ENCODE data around the gene CELF1.
A peak's percentile ranks its signal among the peaks of the same experiment; 100 is the strongest.

CELF1 gene

DNA sequence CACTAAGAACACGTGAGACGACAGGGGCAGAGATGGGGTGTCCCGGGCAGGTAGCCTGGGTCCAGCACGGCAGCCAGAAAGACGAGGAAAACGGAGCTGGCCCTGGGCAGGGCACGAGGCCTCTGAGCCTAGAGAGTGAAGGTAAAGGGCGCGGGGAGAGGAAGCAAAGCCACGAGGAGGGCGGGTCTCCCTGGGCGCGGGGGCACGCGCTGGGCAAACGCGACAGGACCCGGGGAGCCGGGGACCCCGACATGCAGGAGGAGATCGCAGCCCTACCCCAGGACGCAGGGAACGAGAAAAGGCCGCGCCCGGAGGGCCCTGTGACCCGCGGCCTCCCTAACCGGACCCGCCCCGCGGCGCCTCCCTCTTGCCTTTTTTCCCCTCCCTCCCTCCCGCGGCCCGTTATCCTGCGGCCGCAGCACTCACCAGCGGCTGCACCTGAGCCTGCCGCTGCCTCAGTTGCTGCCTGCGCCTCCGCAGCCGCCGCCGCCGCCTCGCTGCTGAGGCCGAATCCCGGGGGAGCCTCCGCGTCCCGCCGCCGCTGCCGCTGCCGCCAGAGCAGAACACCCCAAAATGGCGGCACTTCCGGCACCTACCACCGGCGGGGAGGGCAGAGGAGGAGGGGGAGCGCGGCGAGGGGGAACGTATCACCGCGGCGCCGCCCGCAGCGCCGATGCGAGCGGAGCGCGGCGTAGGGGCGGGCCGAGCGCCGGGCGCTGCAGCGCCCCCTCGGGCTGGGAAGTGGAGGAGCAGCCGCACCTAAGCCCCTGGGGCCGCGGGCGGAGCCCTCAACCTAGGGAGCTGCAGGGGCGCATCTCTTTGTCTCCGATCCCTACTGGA is at the start of gene CELF1:
TSS of gene CELF1 (minus strand) at position 567 of the 840 bp plus-strand sequence. CDS start 53,609 bp downstream, outside the sequence.
- peak; percentile 48 for DNase-seq (ENCODE audit: low read depth)
- H3K4me3 ChIP-seq (ENCODE audit: low read depth, low read length): peak within 1 kb of the TSS; percentile 99

- no peak for DNase-seq (ENCODE audit: low read depth)
- H3K4me3 ChIP-seq (ENCODE audit: low read depth, low read length): no peak overlapping the region
These were observed 47.0 kb upstream of the CELF1 start for GRCh38 chr11:47599902-47600301.

- no peak for DNase-seq (ENCODE audit: low read depth)
- no peak overlapping the region for H3K4me3 ChIP-seq (ENCODE audit: low read depth, low read length)
These were observed 43.0 kb upstream of the CELF1 start for GRCh38 chr11:47595967-47596366.

GRCh38 chr11:47595029-47595428 is 42.1 kb upstream of the CELF1 start:
- DNase-seq (ENCODE audit: low read depth): no peak
- no peak overlapping the region for H3K4me3 ChIP-seq (ENCODE audit: low read depth, low read length)

DNA sequence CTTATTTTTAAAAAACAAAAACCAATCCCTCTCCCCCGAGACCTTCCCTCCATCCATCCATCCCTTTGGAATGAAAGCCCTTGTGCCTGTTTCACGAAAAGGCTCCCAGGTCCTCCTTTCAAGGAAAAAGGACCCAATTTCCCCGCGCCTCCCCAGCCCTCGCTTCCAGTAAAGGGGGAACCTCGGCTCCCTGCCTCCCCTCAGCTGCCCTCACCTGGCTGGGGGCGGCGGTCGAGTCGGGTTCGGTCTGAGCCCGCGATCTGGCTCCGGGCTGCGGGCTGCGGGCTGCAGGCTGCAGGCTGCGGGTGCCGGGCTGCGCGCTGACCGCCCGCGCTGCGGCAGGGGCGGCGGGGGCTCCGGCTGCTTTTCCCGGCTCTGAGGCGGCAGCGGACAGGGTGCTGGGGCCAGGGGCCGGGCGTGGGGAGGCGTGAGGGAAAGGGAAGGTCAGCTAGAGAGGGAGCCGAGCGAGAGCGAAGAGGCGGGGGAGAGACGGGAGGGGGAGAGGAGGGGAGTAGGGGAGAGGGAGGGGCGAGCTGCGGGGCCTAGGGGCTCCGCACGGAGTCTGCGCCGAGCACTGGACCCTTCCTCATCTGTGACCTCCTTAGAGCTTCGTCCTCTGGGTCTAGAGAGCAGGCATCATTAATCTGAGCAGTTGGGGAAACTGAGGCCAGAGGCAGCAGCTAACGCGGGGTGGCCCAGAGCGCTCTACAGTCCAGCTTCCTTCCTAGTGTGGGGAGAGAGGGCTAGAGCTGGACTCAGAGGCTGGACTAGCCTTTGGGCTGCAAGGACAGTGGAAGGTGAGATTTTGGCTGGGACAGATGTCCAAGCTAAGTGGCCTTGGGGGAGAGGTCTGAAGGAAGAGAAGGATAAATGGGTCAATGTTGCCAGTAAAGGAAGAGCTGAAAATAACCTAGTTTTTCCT is 41.3 kb upstream of the CELF1 start, which contains the start of gene C1QTNF4:
TSS of gene C1QTNF4 (minus strand) at position 478 of the 922 bp plus-strand sequence. CDS start 3,601 bp downstream, outside the sequence.
- peak within 1 kb of the TSS; percentile 38 for H3K4me3 ChIP-seq (ENCODE audit: low read depth, low read length)
- DNase-seq (ENCODE audit: low read depth): no peak

GRCh38 chr11:47593492-47593933 is 40.6 kb upstream of the CELF1 start:
- H3K4me3 ChIP-seq (ENCODE audit: low read depth, low read length): peak overlapping the region; percentile 38
- no peak for DNase-seq (ENCODE audit: low read depth)

- no peak overlapping the region for H3K4me3 ChIP-seq (ENCODE audit: low read depth, low read length)
- DNase-seq (ENCODE audit: low read depth): no peak
These were observed 40.0 kb upstream of the CELF1 start for GRCh38 chr11:47592970-47593369.

- H3K4me3 ChIP-seq (ENCODE audit: low read depth, low read length): no peak overlapping the region
- DNase-seq (ENCODE audit: low read depth): no peak
These were observed 39.3 kb upstream of the CELF1 start for GRCh38 chr11:47592251-47592650.

DNA sequence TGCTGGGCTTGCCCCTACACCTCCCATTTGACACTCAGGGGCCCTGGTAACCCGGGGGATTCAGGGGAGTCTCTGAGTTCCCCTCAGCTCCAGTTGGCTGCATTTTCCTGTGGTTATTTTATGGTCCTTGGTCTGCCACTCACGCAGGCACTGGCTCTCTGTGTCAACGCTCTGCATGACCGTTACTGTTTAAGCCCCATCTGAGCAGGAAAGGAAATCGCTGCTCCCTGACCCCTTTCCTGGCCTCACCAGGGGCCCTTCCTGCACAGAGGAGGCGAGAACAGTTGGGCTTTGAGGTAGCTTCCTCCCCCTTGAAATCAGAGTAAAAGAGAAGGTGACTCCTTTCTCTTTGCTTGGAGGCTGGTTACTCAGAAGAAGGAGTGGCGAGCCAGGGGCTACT is 38.8 kb upstream of the CELF1 start:
- no peak overlapping the region for H3K4me3 ChIP-seq (ENCODE audit: low read depth, low read length)
- DNase-seq (ENCODE audit: low read depth): no peak

DNA sequence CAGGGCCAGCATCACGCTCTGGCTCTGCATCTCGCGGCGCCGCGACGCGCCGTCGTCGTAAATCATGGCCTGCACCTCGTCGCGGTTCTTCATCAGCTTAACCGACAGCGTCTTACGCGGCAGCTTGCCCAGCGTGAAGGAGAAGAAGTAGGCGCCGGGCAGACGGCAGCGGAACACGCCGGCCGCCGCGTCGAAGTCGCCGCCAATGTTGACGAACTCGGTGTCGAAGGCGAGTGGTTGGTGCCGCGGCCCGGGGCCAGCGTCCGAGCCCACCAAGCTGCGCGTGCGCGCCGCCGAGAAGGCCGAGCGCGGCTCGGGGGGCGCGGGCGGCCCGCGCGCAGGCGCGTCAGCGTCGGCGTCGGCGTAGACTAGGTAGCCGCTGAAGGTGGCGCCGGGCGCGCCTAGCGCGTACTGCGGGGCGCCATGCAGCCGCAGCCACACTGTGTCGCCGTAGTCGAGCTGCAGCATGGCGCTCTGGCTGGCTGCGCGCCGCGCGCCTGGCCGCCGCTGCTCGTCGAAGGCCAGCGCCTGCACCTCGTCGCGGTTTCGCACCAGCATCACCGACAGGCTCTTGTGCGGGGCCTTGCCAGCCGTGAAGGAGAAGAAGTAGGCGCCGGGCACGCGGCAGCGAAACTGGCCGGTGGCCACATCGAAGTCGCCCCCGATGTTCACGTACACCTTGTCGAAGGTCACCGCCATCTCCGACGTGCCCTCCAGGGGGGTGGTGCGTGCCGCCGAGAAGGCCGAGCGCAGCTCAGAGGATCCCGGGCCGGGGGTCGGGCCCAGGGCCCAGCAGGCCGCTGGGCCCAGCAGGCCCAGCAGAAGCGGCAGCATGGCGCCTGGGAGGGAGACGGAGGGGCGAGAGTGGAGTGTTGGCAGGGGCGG is 37.3 kb upstream of the CELF1 start:
- no peak for DNase-seq (ENCODE audit: low read depth)
- H3K4me3 ChIP-seq (ENCODE audit: low read depth, low read length): peak overlapping the region; percentile 42

DNA sequence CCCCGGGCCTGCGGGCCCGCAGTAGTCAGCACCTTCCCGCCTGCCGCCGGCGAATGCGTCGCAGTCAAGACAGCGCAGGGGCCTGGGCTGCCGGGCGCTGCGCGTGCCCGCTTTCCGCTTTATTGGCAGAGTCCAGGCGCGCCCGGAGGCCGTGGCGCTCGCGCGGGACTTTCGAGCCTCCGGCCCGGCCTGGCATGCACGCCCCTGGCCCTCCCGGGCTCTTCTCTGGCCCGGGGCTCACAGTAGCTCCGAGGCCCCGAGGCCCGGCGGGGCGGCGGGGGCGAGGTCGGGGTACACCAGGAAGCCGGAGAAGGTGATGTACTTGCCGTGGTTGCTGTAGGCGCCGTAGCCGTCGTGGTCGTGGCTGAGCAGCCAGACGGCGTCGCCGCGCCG is 36.6 kb upstream of the CELF1 start:
- H3K4me3 ChIP-seq (ENCODE audit: low read depth, low read length): peak overlapping the region; percentile 42
- DNase-seq (ENCODE audit: low read depth): no peak

GRCh38 chr11:47589118-47589517 is 36.2 kb upstream of the CELF1 start:
- peak overlapping the region; percentile 42 for H3K4me3 ChIP-seq (ENCODE audit: low read depth, low read length)
- no peak for DNase-seq (ENCODE audit: low read depth)

DNA sequence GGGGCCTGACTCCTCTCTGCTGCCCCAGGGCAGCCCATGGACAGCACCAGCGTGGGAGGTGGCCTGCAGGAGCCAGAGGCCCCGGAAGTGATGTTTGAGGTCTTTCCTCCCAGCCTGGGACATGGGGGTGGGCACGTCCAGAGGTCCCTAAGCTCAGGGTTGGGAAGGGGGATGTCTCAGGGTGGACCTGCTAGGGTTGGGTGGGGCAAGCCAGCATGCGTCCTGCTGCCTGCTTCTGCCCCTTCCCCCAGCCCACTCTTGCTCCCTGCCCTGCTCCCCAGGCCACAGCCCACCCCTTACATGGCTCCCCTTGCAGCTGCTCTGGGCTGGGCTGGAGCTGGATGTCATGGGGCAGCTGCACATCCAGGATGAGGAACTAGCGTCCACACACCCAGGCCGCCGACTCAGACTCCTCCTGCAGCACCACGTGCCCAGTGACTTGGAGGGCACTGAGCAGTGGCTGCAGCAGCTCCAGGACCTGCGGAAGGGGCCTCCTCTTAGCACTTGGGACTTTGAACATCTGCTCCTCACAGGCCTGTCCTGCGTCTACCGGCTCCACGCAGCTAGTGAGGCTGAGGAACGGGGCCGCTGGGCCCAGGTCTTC is 34.9 kb upstream of the CELF1 start:
- H3K4me3 ChIP-seq (ENCODE audit: low read depth, low read length): no peak overlapping the region
- DNase-seq (ENCODE audit: low read depth): no peak

DNA sequence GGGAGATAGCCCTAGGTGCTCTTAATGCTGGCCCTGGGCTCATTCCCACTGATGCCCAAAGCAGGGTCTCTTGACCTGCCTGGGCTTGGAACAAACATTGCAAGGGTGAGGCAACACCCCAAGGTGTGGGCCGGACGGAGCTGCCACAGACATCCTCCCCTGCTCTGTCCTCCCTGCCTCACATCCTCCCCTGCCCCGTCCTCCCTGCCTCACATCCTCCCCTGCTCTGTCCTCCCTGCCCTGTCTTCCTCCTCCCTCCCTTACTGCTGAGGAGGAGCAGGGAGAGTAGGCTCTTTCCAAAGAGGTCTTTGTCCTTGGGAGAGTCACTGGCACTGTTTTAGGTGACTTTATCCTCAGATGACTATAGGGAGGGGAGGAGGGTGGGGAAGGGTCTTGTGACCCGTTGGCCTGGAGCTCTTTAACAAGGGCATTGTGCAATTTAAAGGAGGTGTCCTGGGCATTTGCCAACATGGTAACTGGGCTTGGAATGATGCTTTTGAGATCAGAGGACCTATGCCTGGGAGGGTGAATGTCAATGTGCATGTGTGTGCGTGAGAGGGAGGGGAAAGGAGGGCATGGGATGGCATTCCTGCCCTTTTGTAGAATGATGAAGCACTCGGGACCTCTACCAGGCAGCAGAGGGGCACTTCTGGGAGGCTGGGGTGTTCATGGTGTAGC is 34.2 kb upstream of the CELF1 start:
- H3K4me3 ChIP-seq (ENCODE audit: low read depth, low read length): no peak overlapping the region
- no peak for DNase-seq (ENCODE audit: low read depth)

DNA sequence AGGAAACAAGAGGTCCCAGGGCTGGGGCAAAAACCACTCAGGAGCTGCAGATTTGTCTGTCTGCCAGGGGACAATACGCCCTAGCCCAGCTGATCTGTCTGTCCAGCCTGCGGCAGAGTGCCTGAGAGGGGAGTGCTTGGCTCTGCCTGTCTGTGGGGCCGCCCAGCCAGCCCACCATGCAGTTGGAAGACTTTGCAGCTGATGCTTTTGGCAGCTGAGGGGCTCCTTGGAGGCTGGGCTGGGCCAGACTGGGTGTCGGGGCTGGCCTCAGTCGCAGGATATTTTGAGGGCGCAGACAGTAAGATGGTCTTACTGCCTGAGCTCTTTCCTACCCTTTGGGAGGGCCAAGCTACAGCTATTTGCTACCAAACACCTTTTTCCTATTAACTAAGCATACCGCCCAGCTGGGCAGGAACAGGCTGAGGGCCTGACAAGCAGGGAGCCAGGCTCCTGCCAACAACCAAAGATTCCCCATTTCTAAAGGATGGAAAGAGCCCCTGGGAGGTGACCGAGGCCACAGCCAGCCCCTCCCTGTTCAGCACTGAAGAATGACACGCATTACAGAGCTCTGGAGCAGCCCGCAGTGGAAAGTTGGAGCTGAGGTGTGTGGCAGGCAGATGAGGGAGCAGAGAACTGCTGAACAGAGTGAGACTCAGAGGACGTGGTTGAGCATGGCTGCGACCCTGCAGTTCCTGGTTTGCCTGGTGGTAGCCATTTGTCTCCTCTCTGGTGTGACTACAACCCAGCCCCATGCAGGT is 33.3 kb upstream of the CELF1 start, which contains the start of gene FAM180B:
TSS of gene FAM180B (plus strand) at position 581 of the 758 bp plus-strand sequence. CDS start at position 672, 91 bp downstream.
- no peak within 1 kb of the TSS for H3K4me3 ChIP-seq (ENCODE audit: low read depth, low read length)
- no peak for DNase-seq (ENCODE audit: low read depth)

DNA sequence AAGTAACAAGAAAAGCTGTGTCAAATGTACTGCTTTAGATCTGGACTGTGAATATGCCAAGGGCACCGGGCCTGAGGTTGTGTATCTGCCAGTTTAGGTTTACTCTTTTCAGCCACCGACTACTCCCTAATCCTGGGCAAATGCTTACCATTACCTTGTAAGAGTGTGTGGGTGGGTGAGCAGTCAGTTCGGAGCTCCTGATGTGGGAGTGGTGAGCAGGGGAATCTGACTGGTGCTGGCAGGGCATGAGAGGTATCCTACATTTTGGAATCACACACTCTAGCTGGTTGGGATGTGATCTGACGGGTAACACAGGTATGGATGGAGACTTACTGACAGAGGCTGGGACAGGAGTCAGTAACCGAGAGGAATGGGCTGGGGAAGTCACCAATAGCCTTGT is 30.9 kb upstream of the CELF1 start:
- DNase-seq (ENCODE audit: low read depth): no peak
- no peak overlapping the region for H3K4me3 ChIP-seq (ENCODE audit: low read depth, low read length)

Data from skeletal muscle cell (primary cell).